Occipital lobe (tissue), 2 donors: ENCODE data around the gene FTSJ1. TPM values are rescaled to one million over a fixed set of nuclear protein-coding genes. Genes with fewer than 3 reads are reported as not detected.
"Not testable (repeated sequence)": the region's sequence is repeated elsewhere in the genome, so short reads cannot be mapped to it uniquely, and the experiment has no call there.

Experiments
- DNase-seq: peaks from one replicate; lab custom pipeline; 2025; lab: John Stamatoyannopoulos, UW
- total RNA-seq: library from RNA; depleted of rRNA; stranded (reverse); fragments of >200 nt; gene quantifications from one replicate; pipeline ENCODE4 v1.2.3, GENCODE V29; 2014

The FTSJ1 gene, protein sequence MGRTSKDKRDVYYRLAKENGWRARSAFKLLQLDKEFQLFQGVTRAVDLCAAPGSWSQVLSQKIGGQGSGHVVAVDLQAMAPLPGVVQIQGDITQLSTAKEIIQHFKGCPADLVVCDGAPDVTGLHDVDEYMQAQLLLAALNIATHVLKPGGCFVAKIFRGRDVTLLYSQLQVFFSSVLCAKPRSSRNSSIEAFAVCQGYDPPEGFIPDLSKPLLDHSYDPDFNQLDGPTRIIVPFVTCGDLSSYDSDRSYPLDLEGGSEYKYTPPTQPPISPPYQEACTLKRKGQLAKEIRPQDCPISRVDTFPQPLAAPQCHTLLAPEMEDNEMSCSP
- total RNA-seq = 36.3 TPM

DNA sequence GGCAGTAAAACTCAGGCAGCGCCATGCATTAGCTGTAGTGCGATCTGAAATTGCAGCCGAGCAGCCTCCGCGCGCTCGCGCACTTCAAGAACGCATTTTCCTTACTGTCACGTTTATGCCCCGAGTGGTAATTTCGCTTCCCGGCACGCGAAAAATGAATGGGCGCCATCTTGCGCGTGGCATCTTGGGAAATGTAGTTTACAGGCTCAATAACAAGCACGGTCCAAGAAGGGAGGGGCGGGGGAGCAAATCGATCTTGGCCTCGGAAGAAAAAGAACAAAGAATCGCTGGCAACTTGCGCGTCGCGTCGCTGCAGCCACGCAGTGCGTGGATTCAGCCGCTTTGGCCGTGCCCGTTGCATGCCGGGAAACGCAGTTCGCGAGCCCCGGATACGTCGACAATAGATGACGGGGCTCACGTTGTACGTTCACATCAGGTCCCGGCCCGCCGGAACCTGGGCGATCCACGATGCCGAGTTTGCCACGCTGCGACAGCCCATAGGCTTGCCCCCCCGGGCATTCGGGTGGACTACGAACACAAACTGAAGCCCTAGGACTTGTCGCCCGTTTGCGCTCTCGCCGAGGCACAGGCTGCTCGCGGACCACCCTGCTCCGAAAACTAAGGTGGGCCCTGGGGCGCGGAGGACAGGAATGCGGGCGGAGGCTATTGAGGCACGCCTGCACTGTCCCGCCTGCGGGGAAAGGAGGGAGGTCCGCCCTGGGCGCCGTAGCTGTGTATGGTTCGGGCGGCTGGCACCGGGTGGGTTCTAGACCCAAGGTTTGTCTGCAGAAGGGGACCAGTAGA lies at the start of gene FTSJ1:
TSS of gene FTSJ1 (plus strand) at position 426 of the 804 bp plus-strand sequence. CDS start 1,849 bp downstream, outside the sequence.
- DNase-seq = peak; percentile 89

GRCh38 chrX:48427027-48427716 lies 48.8 kb upstream of the FTSJ1 start:
- not testable (repeated sequence) for DNase-seq

DNA sequence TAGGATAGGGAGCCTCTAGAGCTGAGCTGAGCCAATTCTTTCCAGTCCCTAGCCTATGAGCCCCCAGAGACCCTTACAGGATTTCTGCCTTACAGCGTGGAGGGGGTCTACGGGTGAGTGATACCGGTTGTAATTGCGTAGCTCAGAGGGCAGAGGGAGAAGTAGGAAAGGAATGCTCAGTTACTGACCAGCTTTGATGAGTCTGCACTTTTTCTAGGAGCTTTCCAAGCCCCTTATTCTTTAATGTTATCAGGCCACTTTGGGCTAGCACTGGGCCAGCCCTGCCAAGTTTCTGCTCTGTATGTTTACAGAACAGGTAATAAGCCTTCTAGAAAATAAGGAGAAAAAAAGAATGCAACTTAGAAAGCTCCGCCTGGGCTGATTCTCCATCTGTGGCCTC lies 46.4 kb upstream of the FTSJ1 start:
- not testable (repeated sequence) for DNase-seq

- DNase-seq = not testable (repeated sequence)
Observed at GRCh38 chrX:48430166-48430565, 45.8 kb upstream of the FTSJ1 start.

DNA sequence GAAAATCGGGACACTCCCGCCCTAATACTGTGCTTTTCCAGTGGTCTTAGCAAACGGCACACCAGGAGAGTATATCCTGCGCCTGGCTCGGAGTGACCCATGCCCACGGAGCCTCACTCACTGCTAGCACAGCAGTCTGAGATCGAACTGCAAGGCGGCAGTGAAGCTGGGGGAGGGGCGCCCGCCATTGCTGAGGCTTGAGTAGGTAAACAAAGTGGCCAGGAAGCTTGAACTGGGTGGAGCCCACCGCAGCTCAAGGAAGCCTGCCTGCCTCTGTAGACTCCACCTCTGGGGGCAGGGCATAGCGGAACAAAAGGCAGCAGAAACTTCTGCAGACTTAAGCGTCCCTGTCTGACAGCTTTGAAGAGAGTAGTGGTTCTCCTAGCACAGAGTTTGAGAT lies 42.3 kb upstream of the FTSJ1 start:
- DNase-seq = not testable (repeated sequence)

DNA sequence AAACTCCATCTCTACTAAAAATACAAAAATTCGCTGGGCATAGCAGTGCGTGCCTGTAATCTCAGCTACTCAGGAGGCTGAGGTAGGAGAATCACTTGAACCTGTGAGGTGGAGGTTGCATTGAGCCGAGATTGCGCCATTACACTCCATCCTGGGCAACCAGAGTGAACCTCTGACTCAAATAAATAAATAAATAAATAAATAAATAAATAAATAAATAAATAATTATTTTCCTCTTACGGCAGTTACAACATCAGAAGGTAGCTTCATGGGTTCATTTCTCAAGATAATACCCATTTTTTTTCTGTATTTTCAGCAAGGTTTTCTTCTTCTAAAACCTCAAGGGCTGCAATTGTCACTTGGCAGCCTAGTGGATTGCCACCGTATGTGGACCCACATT lies 28.8 kb upstream of the FTSJ1 start:
- not testable (repeated sequence) for DNase-seq

DNA sequence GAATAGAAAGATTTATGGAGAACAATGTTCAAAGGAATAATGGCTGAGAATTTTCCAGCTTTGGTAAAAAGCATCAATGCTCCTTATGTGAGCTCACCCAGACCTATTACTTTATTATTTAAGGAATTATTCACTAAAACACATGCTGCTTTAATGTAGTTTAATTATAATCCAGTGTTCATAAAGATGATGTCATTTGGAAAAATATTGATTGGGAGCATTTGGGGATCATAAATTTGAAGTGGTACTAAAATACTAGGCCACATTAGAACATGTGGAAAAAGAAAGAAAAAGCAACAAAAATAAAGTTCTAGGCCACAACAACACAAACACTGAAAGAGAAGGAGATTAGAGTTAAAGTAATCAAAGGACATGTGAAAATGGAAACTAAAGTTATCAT lies 25.9 kb upstream of the FTSJ1 start:
- no peak for DNase-seq

- DNase-seq = no peak
Observed at GRCh38 chrX:48451708-48452107, 24.3 kb upstream of the FTSJ1 start.

- no peak for DNase-seq
Observed at GRCh38 chrX:48456628-48457331, 19.2 kb upstream of the FTSJ1 start.

DNA sequence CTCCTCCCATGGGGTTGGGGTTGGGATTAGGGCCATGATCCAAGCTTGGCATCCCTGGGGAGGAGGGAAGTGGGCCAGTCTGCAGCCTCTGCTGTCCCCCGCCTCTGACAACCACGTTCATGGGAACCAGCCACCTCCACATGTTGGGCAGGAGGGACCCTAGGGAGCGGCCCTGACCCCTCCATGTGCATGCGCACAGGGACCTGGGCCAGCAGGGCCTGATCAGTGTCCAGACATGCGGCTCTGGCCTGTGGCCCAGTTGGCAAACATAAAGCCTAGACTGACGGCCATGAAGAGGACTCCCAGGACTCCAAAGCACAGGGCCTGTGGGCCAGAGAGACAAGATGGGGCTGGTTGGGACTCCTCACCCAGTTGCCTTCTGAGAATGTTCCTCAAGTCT lies 17.3 kb upstream of the FTSJ1 start:
- no peak for DNase-seq

- DNase-seq = no peak
Observed at GRCh38 chrX:48459483-48459882, 16.5 kb upstream of the FTSJ1 start.

- no peak for DNase-seq
Observed at GRCh38 chrX:48460031-48460430, 16.0 kb upstream of the FTSJ1 start.

- DNase-seq = no peak
Observed at GRCh38 chrX:48460606-48461005, 15.4 kb upstream of the FTSJ1 start.

DNA sequence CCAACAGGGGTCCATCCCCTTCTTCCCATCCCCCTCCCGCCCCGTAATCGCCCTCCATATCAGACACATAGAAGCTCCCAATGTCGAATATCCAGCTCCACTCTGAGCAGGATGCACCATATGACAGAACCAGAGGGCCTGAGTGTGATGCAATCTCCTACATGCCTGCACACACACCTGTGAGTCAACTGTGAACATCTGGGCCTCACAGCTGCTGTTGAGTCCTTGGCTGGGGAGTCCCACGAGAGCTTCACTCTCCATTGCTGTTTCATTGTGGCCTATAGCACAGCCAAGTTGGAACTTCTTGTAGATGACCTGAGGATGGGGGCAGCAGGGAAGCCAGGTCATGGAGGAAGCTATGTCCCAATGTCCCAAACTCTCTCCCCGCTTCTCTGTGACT lies 14.2 kb upstream of the FTSJ1 start:
- DNase-seq = no peak

DNA sequence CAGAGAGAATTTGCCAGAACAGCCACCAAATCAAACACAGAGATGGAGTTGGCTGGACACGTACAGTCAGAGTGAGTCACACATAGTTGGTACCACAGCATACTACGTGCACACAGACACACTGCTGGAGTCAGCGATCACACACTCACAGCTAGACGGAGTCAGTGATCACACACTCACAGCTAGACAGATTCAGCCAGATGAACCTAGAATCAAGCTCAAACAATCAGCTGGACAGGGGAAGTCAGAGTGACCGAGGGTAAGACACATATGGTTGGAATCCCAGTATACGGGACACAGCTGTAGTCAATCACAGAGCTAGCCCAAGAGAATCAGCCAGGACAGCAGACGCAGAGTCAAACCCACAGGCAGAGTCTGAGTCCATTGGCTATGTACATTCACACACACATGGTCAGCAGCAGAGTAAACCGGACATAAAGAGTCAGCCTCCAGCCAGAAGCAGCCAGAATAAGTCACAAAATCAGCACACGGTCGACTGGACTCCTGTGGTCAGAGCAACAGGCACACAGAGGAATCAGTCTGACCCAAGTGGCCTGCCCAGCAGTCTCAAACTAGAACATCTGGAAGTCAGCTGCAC lies 10.6 kb upstream of the FTSJ1 start:
- DNase-seq = no peak

DNA sequence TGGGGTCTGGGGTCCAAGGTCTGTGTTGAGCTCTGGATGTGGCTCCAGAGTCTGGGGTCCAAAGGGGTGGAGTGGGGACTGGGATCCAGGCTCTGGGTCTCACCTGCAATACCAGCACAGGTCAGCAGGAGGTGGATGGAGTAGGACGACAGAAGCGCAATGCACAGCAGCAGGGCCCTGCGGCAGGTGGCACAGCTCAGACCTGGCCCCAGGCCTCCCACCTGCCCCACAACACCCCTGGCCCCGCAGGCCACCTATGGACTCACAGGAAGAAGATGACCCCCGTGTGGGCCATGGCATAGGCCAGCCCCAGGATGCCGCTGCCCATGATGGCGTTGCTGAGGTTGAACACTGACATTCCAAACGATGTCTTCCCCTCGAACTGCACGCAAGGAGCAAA lies 9.3 kb upstream of the FTSJ1 start:
- no peak for DNase-seq

GRCh38 chrX:48467281-48467761 lies 8.7 kb upstream of the FTSJ1 start:
- DNase-seq = no peak

DNA sequence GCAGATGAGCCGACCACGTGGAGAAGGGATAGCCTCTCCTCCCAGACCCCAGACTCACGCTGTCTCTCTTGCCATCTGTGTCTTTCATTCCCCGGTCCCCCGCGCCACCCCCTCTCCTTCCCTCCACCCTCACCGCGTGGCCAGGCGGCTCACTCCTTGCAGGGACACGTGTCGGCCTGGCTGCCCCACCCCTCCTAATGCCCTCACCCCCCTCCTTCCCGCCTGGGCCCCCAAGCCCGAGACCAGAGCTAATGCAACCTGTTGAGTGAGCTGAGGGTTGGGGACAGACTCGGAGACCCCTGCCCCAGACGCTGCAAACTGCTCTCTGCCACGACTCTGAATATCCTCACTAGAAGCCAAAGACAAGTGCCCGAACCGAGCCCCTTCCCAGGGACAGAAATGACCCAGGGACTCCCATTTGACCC lies 7.7 kb upstream of the FTSJ1 start:
- DNase-seq = no peak

- DNase-seq = no peak
Observed at GRCh38 chrX:48468693-48469691, 7.0 kb upstream of the FTSJ1 start.
